ENCODE measurements around the gene CCDC7. TPM values are rescaled to one million over a fixed set of nuclear protein-coding genes. Genes with fewer than 3 reads are reported as not detected.

The CCDC7 gene
- total and polyA plus RNA-seq, 2 experiments from 2014 or later, result 0.83 to 1.6 TPM

DNA sequence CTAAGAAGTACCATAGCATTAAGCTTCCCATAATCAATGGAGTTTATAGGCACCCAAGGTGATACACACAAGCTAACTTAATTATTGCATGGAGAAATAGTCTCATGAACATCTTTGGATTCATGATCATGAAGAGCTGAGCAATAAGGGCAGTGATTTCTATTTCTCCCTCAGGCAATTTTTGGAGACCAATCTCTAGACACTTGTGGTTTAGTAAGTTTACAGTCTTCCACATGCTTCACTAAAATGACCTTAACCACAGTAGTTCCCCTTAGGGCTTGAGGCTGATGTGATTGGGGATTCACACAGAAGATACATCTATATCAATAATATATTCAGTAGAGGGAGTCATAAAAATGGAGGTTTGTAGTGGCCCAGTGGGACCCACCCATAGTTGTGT, 241.2 kb downstream of the CCDC7 start (continued):
- TF ChIP-seq, protein P1, sequence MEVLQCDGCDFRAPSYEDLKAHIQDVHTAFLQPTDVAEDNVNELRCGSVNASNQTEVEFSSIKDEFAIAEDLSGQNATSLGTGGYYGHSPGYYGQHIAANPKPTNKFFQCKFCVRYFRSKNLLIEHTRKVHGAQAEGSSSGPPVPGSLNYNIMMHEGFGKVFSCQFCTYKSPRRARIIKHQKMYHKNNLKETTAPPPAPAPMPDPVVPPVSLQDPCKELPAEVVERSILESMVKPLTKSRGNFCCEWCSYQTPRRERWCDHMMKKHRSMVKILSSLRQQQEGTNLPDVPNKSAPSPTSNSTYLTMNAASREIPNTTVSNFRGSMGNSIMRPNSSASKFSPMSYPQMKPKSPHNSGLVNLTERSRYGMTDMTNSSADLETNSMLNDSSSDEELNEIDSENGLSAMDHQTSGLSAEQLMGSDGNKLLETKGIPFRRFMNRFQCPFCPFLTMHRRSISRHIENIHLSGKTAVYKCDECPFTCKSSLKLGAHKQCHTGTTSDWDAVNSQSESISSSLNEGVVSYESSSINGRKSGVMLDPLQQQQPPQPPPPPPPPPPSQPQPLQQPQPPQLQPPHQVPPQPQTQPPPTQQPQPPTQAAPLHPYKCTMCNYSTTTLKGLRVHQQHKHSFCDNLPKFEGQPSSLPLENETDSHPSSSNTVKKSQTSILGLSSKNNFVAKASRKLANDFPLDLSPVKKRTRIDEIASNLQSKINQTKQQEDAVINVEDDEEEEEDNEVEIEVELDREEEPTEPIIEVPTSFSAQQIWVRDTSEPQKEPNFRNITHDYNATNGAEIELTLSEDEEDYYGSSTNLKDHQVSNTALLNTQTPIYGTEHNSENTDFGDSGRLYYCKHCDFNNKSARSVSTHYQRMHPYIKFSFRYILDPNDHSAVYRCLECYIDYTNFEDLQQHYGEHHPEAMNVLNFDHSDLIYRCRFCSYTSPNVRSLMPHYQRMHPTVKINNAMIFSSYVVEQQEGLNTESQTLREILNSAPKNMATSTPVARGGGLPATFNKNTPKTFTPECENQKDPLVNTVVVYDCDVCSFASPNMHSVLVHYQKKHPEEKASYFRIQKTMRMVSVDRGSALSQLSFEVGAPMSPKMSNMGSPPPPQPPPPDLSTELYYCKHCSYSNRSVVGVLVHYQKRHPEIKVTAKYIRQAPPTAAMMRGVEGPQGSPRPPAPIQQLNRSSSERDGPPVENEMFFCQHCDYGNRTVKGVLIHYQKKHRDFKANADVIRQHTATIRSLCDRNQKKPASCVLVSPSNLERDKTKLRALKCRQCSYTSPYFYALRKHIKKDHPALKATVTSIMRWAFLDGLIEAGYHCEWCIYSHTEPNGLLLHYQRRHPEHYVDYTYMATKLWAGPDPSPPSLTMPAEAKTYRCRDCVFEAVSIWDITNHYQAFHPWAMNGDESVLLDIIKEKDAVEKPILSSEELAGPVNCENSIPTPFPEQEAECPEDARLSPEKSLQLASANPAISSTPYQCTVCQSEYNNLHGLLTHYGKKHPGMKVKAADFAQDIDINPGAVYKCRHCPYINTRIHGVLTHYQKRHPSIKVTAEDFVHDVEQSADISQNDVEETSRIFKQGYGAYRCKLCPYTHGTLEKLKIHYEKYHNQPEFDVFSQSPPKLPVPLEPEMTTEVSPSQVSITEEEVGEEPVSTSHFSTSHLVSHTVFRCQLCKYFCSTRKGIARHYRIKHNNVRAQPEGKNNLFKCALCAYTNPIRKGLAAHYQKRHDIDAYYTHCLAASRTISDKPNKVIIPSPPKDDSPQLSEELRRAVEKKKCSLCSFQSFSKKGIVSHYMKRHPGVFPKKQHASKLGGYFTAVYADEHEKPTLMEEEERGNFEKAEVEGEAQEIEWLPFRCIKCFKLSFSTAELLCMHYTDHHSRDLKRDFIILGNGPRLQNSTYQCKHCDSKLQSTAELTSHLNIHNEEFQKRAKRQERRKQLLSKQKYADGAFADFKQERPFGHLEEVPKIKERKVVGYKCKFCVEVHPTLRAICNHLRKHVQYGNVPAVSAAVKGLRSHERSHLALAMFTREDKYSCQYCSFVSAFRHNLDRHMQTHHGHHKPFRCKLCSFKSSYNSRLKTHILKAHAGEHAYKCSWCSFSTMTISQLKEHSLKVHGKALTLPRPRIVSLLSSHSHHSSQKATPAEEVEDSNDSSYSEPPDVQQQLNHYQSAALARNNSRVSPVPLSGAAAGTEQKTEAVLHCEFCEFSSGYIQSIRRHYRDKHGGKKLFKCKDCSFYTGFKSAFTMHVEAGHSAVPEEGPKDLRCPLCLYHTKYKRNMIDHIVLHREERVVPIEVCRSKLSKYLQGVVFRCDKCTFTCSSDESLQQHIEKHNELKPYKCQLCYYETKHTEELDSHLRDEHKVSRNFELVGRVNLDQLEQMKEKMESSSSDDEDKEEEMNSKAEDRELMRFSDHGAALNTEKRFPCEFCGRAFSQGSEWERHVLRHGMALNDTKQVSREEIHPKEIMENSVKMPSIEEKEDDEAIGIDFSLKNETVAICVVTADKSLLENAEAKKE (CRISPR knock-in tag; IDR thresholded peaks at IDR 0.05), result no peak
- TF ChIP-seq EZH2phosphoT487 (IDR thresholded peaks at IDR 0.05; ENCODE audit: unreplicated experiment), result no peak
- TF ChIP-seq ZNF331 (CRISPR knock-in tag; IDR thresholded peaks at IDR 0.05; ENCODE audit: low read depth), result no peak
- TF ChIP-seq, protein P2, sequence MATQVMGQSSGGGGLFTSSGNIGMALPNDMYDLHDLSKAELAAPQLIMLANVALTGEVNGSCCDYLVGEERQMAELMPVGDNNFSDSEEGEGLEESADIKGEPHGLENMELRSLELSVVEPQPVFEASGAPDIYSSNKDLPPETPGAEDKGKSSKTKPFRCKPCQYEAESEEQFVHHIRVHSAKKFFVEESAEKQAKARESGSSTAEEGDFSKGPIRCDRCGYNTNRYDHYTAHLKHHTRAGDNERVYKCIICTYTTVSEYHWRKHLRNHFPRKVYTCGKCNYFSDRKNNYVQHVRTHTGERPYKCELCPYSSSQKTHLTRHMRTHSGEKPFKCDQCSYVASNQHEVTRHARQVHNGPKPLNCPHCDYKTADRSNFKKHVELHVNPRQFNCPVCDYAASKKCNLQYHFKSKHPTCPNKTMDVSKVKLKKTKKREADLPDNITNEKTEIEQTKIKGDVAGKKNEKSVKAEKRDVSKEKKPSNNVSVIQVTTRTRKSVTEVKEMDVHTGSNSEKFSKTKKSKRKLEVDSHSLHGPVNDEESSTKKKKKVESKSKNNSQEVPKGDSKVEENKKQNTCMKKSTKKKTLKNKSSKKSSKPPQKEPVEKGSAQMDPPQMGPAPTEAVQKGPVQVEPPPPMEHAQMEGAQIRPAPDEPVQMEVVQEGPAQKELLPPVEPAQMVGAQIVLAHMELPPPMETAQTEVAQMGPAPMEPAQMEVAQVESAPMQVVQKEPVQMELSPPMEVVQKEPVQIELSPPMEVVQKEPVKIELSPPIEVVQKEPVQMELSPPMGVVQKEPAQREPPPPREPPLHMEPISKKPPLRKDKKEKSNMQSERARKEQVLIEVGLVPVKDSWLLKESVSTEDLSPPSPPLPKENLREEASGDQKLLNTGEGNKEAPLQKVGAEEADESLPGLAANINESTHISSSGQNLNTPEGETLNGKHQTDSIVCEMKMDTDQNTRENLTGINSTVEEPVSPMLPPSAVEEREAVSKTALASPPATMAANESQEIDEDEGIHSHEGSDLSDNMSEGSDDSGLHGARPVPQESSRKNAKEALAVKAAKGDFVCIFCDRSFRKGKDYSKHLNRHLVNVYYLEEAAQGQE (IDR thresholded peaks at IDR 0.05; ENCODE audit: unreplicated experiment), result no peak
- TF ChIP-seq, protein P3, sequence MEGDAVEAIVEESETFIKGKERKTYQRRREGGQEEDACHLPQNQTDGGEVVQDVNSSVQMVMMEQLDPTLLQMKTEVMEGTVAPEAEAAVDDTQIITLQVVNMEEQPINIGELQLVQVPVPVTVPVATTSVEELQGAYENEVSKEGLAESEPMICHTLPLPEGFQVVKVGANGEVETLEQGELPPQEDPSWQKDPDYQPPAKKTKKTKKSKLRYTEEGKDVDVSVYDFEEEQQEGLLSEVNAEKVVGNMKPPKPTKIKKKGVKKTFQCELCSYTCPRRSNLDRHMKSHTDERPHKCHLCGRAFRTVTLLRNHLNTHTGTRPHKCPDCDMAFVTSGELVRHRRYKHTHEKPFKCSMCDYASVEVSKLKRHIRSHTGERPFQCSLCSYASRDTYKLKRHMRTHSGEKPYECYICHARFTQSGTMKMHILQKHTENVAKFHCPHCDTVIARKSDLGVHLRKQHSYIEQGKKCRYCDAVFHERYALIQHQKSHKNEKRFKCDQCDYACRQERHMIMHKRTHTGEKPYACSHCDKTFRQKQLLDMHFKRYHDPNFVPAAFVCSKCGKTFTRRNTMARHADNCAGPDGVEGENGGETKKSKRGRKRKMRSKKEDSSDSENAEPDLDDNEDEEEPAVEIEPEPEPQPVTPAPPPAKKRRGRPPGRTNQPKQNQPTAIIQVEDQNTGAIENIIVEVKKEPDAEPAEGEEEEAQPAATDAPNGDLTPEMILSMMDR (conservative IDR thresholded peaks at IDR 0.05; ENCODE audit: low read depth in 2 of 2), result no peak

Data from GM23338 (cell line).